ENCODE data around the gene ERICH6B.

Gene ERICH6B

DNA sequence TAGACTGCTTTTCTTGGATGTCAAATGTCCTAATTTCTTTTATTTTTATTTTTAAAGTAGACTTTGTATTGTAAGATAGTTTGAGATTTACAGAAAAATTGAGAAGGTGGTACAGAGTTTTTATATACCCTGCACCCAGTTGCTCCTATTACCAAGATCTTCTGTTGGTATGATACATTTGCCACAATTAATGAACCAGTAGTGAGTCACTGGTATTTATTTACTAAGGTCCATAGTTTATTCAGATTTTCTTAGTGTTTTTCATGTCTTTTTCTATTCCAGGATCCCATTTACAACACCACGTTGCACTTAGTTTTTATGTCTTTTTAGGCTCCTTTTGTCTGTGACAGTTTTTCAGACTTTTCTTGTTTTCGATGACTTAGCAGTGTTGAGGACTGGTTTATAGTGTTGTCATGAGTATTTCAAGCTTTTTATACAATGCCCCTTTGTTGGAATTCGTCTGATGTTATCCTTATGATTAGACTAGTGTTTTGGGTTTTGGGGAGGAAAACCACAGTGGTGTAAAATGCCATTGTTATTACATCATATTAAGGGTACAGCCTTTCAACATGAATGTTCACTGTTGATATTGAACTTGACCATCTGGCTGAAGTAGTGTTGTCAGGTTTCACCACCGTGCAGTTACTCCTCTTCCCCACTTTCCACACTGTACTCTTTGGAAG, 114.9 kb downstream of the ERICH6B start:
- 100% methylated on average over 1 of the region's 4 CpGs; no CpG with 5 or more reads in 1 of the 2 experiments for WGBS, 2 experiments (ENCODE audit: insufficient coverage in 2 of 2)
- Histone ChIP-seq H3K4me3 (ENCODE audit: extremely low read depth, insufficient read depth, low read length, poor library complexity, severe bottlenecking) (no peak overlapping the region), H3K4me1 (ENCODE audit: control insufficient read depth, insufficient read depth, low read length, poor library complexity, severe bottlenecking) (peaks cover 4% of the 10 kb centered on the region), H3K27ac (ENCODE audit: low read depth, low read length, severe bottlenecking) (peak overlapping the region; percentile 20), H3K9me3 (ENCODE audit: control insufficient read depth, low read length) (peaks cover 8% of the 10 kb centered on the region), H3K36me3 (ENCODE audit: control insufficient read depth, insufficient read depth, low read length) (peaks cover 90% of the 10 kb centered on the region)

DNA sequence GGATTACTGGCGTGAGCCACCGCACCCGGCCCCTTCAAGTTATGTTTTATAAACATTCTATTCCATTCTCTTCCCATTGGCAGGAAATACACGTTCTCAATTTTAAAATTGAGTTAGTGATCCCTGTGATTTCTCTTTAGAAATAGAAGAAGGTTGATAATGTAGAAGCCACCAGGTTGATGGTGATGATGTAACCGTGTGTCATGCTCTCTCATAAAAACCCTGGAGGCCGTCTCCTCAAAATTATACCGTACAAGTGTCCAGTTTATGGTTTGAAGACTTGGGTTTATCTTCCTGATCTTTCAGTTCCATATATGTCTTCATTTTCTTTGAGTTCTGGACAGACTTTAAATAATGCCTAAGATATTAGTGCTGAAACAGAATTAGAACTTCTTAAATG, 118.6 kb downstream of the ERICH6B start:
- Histone ChIP-seq H3K4me3 (ENCODE audit: extremely low read depth, insufficient read depth, low read length, poor library complexity, severe bottlenecking) (no peak overlapping the region), H3K9me3 (ENCODE audit: control insufficient read depth, low read length) (peaks cover 8% of the 10 kb centered on the region), H3K36me3 (ENCODE audit: control insufficient read depth, insufficient read depth, low read length) (peaks cover 80% of the 10 kb centered on the region), H3K27ac (ENCODE audit: low read depth, low read length, severe bottlenecking) (no peak overlapping the region), H3K4me1 (ENCODE audit: control insufficient read depth, insufficient read depth, low read length, poor library complexity, severe bottlenecking) (peaks cover 4% of the 10 kb centered on the region)
- WGBS, 2 experiments (ENCODE audit: insufficient coverage in 2 of 2), result 84 to 89% methylated on average over 5 of the region's 7 CpGs

DNA sequence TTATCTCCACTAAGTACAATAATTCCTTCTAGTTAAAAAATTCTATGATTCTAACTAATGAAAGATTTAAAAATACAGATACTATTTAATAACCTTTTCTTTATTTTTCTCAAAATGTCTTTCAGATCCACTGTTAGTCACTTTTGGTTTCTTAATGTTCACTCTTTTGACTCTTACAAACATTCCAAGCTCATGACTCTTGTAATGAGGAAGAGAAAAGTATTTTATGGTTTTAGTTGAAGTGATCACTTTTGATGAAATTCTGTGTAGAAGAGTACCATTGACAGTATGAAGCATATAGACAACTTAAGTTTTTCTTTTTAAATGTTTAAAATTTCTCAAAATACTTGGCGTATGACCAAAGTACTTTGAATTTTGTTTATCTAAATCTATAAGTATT, 123.0 kb downstream of the ERICH6B start:
- Histone ChIP-seq H3K27ac (ENCODE audit: low read depth, low read length, severe bottlenecking) (no peak overlapping the region), H3K9me3 (ENCODE audit: control insufficient read depth, low read length) (no peaks in the 10 kb centered on the region), H3K36me3 (ENCODE audit: control insufficient read depth, insufficient read depth, low read length) (peaks cover 70% of the 10 kb centered on the region), H3K4me1 (ENCODE audit: control insufficient read depth, insufficient read depth, low read length, poor library complexity, severe bottlenecking) (no peaks in the 10 kb centered on the region), H3K4me3 (ENCODE audit: extremely low read depth, insufficient read depth, low read length, poor library complexity, severe bottlenecking) (no peak overlapping the region)
- no CpG with 5 or more reads among the region's 1 CpG for WGBS, 2 experiments (ENCODE audit: insufficient coverage in 2 of 2)
